ENCODE results near the gene PNRC2.

GRCh38 chr1:23930861-23931490 is 28.7 kb upstream of the PNRC2 start:
- TF ChIP-seq, protein P1, sequence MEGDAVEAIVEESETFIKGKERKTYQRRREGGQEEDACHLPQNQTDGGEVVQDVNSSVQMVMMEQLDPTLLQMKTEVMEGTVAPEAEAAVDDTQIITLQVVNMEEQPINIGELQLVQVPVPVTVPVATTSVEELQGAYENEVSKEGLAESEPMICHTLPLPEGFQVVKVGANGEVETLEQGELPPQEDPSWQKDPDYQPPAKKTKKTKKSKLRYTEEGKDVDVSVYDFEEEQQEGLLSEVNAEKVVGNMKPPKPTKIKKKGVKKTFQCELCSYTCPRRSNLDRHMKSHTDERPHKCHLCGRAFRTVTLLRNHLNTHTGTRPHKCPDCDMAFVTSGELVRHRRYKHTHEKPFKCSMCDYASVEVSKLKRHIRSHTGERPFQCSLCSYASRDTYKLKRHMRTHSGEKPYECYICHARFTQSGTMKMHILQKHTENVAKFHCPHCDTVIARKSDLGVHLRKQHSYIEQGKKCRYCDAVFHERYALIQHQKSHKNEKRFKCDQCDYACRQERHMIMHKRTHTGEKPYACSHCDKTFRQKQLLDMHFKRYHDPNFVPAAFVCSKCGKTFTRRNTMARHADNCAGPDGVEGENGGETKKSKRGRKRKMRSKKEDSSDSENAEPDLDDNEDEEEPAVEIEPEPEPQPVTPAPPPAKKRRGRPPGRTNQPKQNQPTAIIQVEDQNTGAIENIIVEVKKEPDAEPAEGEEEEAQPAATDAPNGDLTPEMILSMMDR (IDR thresholded peaks at IDR 0.05): no peak
- TF ChIP-seq POLR2A (IDR thresholded peaks at IDR 0.05): no peak
- TF ChIP-seq POLR2AphosphoS5 (IDR thresholded peaks at IDR 0.05): no peak

Data from breast epithelium (tissue), 3 donors.